ENCODE measurements around the gene MSH4. TPM values are rescaled to one million over a fixed set of nuclear protein-coding genes. Genes with fewer than 3 reads are reported as not detected.

The MSH4 gene
- polyA plus RNA-seq, 1 donor (not counting 4 experiments of a cell fraction or from before 2014, with no cell fraction given), result 0.13 TPM

- Histone ChIP-seq H3K36me3 (ENCODE audit: control insufficient read depth in 2 of 2, extremely low read depth in 1 of 2, insufficient read depth in 2 of 2, low read length in 2 of 2) (no peaks in the 10 kb centered on the region), H3K79me2 (ENCODE audit: control insufficient read depth, insufficient read depth, low read length) (no peaks in the 10 kb centered on the region), H2AFZ (ENCODE audit: control insufficient read depth, low read length) (no peak overlapping the region), H3K4me3 (ENCODE audit: control insufficient read depth in 2 of 3, extremely low read depth in 1 of 3, insufficient read depth in 2 of 3, low read depth in 1 of 3, low read length in 3 of 3) (no peak overlapping the region), H3K9me3 (ENCODE audit: control insufficient read depth, low read depth, low read length) (no peaks in the 10 kb centered on the region), H3K27me3 (ENCODE audit: control insufficient read depth, extremely low read depth, insufficient read depth, low read length) (no peaks in the 10 kb centered on the region), H3K4me2 (ENCODE audit: control insufficient read depth, extremely low read depth, insufficient read depth, low read depth, low read length) (no peak overlapping the region), H3K9me1 (ENCODE audit: control insufficient read depth, extremely low read depth, insufficient read depth, low read length) (no peaks in the 10 kb centered on the region), H3K9ac (ENCODE audit: control insufficient read depth, extremely low read depth, insufficient read depth, low read length) (no peak overlapping the region), H4K20me1 (ENCODE audit: control insufficient read depth, extremely low read depth, insufficient read depth, low read length) (no peaks in the 10 kb centered on the region), H3K4me1 (ENCODE audit: control insufficient read depth, extremely low read depth, insufficient read depth, low read length) (no peaks in the 10 kb centered on the region), H3K27ac (ENCODE audit: control insufficient read depth, insufficient read depth, low read length) (no peak overlapping the region)
- dilution Hi-C loops (cut with MboI; ENCODE audit: extremely low pct_ligation_motif_present, low sequenced_read_pairs), result no loop called here
- DNase-seq (ENCODE audit: low read depth, low spot score), result no peak
- no peak for FAIRE-seq
- TF ChIP-seq EZH2 (IDR thresholded peaks at IDR 0.05; ENCODE audit: low read length) (no peak), CTCF (optimal IDR thresholded peaks at IDR 0.05 in 1 of 3, IDR thresholded peaks at IDR 0.05 in 1 of 3, conservative IDR thresholded peaks at IDR 0.05 in 1 of 3; ENCODE audit: extremely low read depth in 1 of 3, insufficient read depth in 2 of 3, low read length in 3 of 3) (no peak)
These were observed 126.0 kb downstream of the MSH4 start for GRCh38 chr1:75922698-75923097.

- H3K36me3 ChIP-seq (ENCODE audit: control insufficient read depth in 2 of 2, extremely low read depth in 1 of 2, insufficient read depth in 2 of 2, low read length in 2 of 2), result no peaks in the 10 kb centered on the region
- no peaks in the 10 kb centered on the region for H3K9me1 ChIP-seq (ENCODE audit: control insufficient read depth, extremely low read depth, insufficient read depth, low read length)
- TF ChIP-seq CTCF (optimal IDR thresholded peaks at IDR 0.05 in 1 of 3, IDR thresholded peaks at IDR 0.05 in 1 of 3, conservative IDR thresholded peaks at IDR 0.05 in 1 of 3; ENCODE audit: extremely low read depth in 1 of 3, insufficient read depth in 2 of 3, low read length in 3 of 3), result no peak
- no peak for TF ChIP-seq EZH2 (IDR thresholded peaks at IDR 0.05; ENCODE audit: low read length)
- dilution Hi-C loops (cut with MboI; ENCODE audit: extremely low pct_ligation_motif_present, low sequenced_read_pairs), result no loop called here
- DNase-seq (ENCODE audit: low read depth, low spot score) (no peak), FAIRE-seq (no peak)
- H3K27me3 ChIP-seq (ENCODE audit: control insufficient read depth, extremely low read depth, insufficient read depth, low read length), result no peaks in the 10 kb centered on the region
- H3K27ac ChIP-seq (ENCODE audit: control insufficient read depth, insufficient read depth, low read length), result no peak within 1 kb of the TSS
- no peaks in the 10 kb centered on the region for H3K79me2 ChIP-seq (ENCODE audit: control insufficient read depth, insufficient read depth, low read length)
- H4K20me1 ChIP-seq (ENCODE audit: control insufficient read depth, extremely low read depth, insufficient read depth, low read length), result no peaks in the 10 kb centered on the region
- no peak within 1 kb of the TSS for H3K9ac ChIP-seq (ENCODE audit: control insufficient read depth, extremely low read depth, insufficient read depth, low read length)
- no peak within 1 kb of the TSS for H3K4me2 ChIP-seq (ENCODE audit: control insufficient read depth, extremely low read depth, insufficient read depth, low read depth, low read length)
- no peaks in the 10 kb centered on the region for H3K9me3 ChIP-seq (ENCODE audit: control insufficient read depth, low read depth, low read length)
- H3K4me3 ChIP-seq (ENCODE audit: control insufficient read depth in 2 of 3, extremely low read depth in 1 of 3, insufficient read depth in 2 of 3, low read depth in 1 of 3, low read length in 3 of 3), result no peak within 1 kb of the TSS
- H3K4me1 ChIP-seq (ENCODE audit: control insufficient read depth, extremely low read depth, insufficient read depth, low read length), result no peaks in the 10 kb centered on the region
- H2AFZ ChIP-seq (ENCODE audit: control insufficient read depth, low read length), result no peak within 1 kb of the TSS
These were observed 135.6 kb downstream of the MSH4 start, which contains the start of gene ASB17 for GRCh38 chr1:75932304-75932703. ASB17 (minus strand) TSS chr1:75932404; CDS start chr1:75932291, 113 bp downstream.
